ENCODE results near the gene NEDD8.

GRCh38 chr14:24278424-24278823 lies 46.3 kb upstream of the NEDD8 start:
- TF ChIP-seq CTCF (IDR thresholded peaks at IDR 0.05) = no peak
- no peak for TF ChIP-seq POLR2A (IDR thresholded peaks at IDR 0.05)

All from right lobe of liver (tissue), 4 donors.